Effector CD4-positive, alpha-beta T cell (primary cell): ENCODE data around the gene STRN3.

Experiments
- DNase-seq: peaks from one replicate; pipeline ENCODE4 v3.0.0-alpha.2; 2020

Gene STRN3

GRCh38 chr14:30869551-30870155, 156.5 kb downstream of the STRN3 start:
- DNase-seq: no peak

GRCh38 chr14:30868736-30869135, 157.4 kb downstream of the STRN3 start:
- DNase-seq: no peak

- no peak for DNase-seq
Observed at GRCh38 chr14:30864934-30865333, 161.2 kb downstream of the STRN3 start.

GRCh38 chr14:30861200-30861599, 165.0 kb downstream of the STRN3 start:
- no peak for DNase-seq

- DNase-seq: no peak
Observed at GRCh38 chr14:30855345-30856037, 170.7 kb downstream of the STRN3 start.

- DNase-seq: no peak
Observed at GRCh38 chr14:30854492-30854891, 171.7 kb downstream of the STRN3 start.

GRCh38 chr14:30853946-30854345, 172.2 kb downstream of the STRN3 start:
- DNase-seq: no peak

GRCh38 chr14:30849983-30850382, 176.2 kb downstream of the STRN3 start:
- no peak for DNase-seq

- no peak for DNase-seq
Observed at GRCh38 chr14:30849354-30849753, 176.8 kb downstream of the STRN3 start.

GRCh38 chr14:30848449-30849240, 177.5 kb downstream of the STRN3 start:
- DNase-seq: no peak
